K562 (cell line): ENCODE measurements around the gene ADIPOR1. TPM values are rescaled to one million over a fixed set of nuclear protein-coding genes. Genes with fewer than 3 reads are reported as not detected.

Source experiments
- C11orf30 ChIP-seq: fragments of 450-650 bp; IDR thresholded peaks from 2 replicates; pipeline ENCODE4 v1.6.1; 2016; ENCODE audit warnings: low read depth, mild to moderate bottlenecking
- CREB5 ChIP-seq: fragments of 250-450 bp; sonication (Bioruptor Pico); IDR thresholded peaks from 2 replicates; pipeline ENCODE4 v1.5.0; 2020; ENCODE audit warnings: mild to moderate bottlenecking
- KLF16 ChIP-seq: IDR thresholded peaks from 2 replicates; pipeline ENCODE4 v1.6.1; 2016; ENCODE audit warnings: antibody characterized with exemption
- NR2C2 ChIP-seq, 2 experiments: fragments of 200-800 bp in 1 of 2; sonication (Bioruptor generic) in 1 of 2; sonication (generic) in 1 of 2; formaldehyde crosslinking in 1 of 2; IDR thresholded peaks; 2 replicates each; pipeline versions ENCODE4 v1.6.1 to v1.8.0; 2016 to 2022; ENCODE audit warnings: mild to moderate bottlenecking in 1 of 2, missing compliant biosample characterization in 1 of 2, missing genetic modification characterization in 1 of 2, missing genetic modification reagents in 1 of 2
- PML ChIP-seq: IDR thresholded peaks from 2 replicates; pipeline ENCODE4 v1.6.1; 2012; ENCODE audit warnings: low read length, inconsistent platforms
- RBM25 ChIP-seq: fragments of 200-400 bp; formaldehyde crosslinking; IDR thresholded peaks from 2 replicates; pipeline ENCODE4 v1.6.1; 2018; ENCODE audit warnings: low read length, low read depth, moderate library complexity; ENCODE audit not compliant: severe bottlenecking
- TAF9B ChIP-seq: fragments of 450-650 bp; IDR thresholded peaks from 2 replicates; pipeline ENCODE4 v1.6.1; 2018; ENCODE audit warnings: mild to moderate bottlenecking; ENCODE audit not compliant: partially characterized antibody
- TBL1XR1 ChIP-seq, 2 experiments: IDR thresholded peaks; 2 replicates each; pipeline ENCODE4 v1.6.1; 2012; ENCODE audit warnings: improper control_type of control experiment in 2 of 2, low read length in 2 of 2, mild to moderate bottlenecking in 1 of 2
- TGIF2 ChIP-seq: sonication (generic); formaldehyde crosslinking; IDR thresholded peaks from 2 replicates; pipeline ENCODE4 v1.8.1; 2022; ENCODE audit warnings: mild to moderate bottlenecking, missing genetic modification reagents, moderate library complexity
- XRCC5 ChIP-seq: fragments of 200-400 bp; formaldehyde crosslinking; IDR thresholded peaks from 2 replicates; pipeline ENCODE4 v1.6.1; 2017; ENCODE audit warnings: low read depth, mild to moderate bottlenecking, low read length
- ZBTB34 ChIP-seq: fragments of 250-450 bp; sonication (Bioruptor Pico); IDR thresholded peaks from 2 replicates; pipeline ENCODE4 v1.8.0; 2021; ENCODE audit warnings: mild to moderate bottlenecking, moderate library complexity
- ZNF224 ChIP-seq: sonication (generic); formaldehyde crosslinking; IDR thresholded peaks from 2 replicates; pipeline ENCODE4 v1.8.0; 2022; ENCODE audit warnings: mild to moderate bottlenecking, missing genetic modification reagents
- ZNF311 ChIP-seq: fragments of 250-450 bp; sonication (Bioruptor Pico); IDR thresholded peaks from 2 replicates; pipeline ENCODE4 v1.4.0; 2020; ENCODE audit warnings: mild to moderate bottlenecking, moderate library complexity
- ZNF316 ChIP-seq: fragments of 450-650 bp; IDR thresholded peaks from 2 replicates; pipeline ENCODE4 v1.6.1; 2016
- ZNF449 ChIP-seq: fragments of 250-450 bp; sonication (Bioruptor Pico); IDR thresholded peaks from 2 replicates; pipeline ENCODE4 v1.8.0; 2022; ENCODE audit warnings: moderate library complexity, mild to moderate bottlenecking, inconsistent platforms
- ZNF75A ChIP-seq: fragments of 450-650 bp; formaldehyde crosslinking; IDR thresholded peaks from 2 replicates; pipeline ENCODE4 v1.4.0; 2020; ENCODE audit warnings: mild to moderate bottlenecking
- polyA plus RNA-seq, 8 experiments: library from polyadenylated mRNA; depleted of rRNA in 4 of 8; stranded (reverse) in 5 of 8; unstranded in 3 of 8; fragments of >200 nt; fragmentation: Nextera tagmentation in 2 of 8; fragmentation: Illumina TruSeq in 1 of 8; extraction: Ambion mirVana in 2 of 8; extraction: Trizol in 1 of 8; gene quantifications; 2 replicates each; pipeline versions ENCODE4 v1.2.1 to v1.2.3, GENCODE V29; 2011 to 2014; ENCODE audit warnings: inconsistent platforms in 1 of 8, missing spikeins in 1 of 8
- total RNA-seq, 7 experiments: library from RNA; depleted of rRNA in 6 of 7; stranded (reverse); fragments of >200 nt in 6 of 7; fragmentation: Illumina TruSeq in 2 of 7; extraction: Trizol in 2 of 7; gene quantifications; 2 replicates each; pipeline versions ENCODE4 v1.2.1 to v1.2.3, GENCODE V29; 2011 to 2021; ENCODE audit warnings: low replicate concordance in 1 of 7
- TF ChIP-seq, protein P1 (sequence below): sonication (generic); formaldehyde crosslinking; IDR thresholded peaks from 2 replicates; pipeline ENCODE4 v1.8.1; 2023; ENCODE audit warnings: mild to moderate bottlenecking, missing genetic modification reagents
- TF ChIP-seq, protein P2 (sequence below): fragments of 200-800 bp; sonication (Bioruptor generic); IDR thresholded peaks from 2 replicates; pipeline ENCODE4 v1.6.1; 2017; ENCODE audit warnings: missing genetic modification characterization, missing compliant biosample characterization

Gene ADIPOR1
- total and polyA plus RNA-seq, 9 of the 15 experiments (the other 6 are each of a cell fraction or from before 2014, with no cell fraction given): 29.0 to 217 (median 100) TPM

DNA sequence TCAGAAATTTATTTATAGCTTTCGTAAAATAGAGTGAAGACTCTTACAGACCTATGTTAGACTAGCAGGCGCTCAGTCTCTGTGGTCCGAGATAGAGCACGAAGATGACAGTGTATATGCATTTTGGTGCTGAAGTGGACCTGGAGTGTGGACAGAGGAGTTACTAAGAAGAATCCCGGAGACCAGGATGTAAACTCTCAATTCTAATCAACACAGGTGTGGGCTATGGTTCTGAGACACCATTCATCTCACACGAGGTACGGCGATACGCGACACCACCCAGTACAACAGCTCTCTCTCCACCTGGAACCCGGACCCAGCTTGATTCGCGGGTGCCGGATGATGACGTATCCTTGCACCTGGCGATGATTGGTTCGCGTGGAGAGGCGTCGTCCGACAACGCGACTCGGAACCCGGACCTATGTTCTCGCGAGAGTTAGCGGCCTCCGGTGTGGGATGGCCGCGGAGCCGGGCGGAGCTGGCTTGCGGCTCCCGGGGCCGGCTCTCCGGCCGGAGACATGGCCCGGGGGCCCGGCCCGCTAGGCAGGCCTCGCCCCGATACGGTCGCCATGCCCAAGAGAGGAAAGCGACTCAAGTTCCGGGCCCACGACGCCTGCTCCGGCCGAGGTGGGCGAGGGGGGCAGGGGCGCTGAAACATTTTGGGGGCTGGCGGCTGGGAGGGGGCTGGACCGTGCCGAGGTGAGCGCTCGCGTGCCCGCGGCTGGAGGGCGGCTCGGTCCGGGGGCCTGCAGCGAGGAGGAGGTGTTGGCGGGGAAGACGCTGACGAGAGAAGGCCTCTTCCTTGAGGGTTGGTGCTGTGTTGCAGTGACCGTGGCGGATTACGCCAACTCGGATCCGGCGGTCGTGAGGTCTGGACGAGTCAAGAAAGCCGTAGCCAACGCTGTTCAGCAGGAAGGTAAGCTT, 49.1 kb upstream of the ADIPOR1 start, which contains the start of gene TMEM183A (continued):
- TF ChIP-seq, protein P1, sequence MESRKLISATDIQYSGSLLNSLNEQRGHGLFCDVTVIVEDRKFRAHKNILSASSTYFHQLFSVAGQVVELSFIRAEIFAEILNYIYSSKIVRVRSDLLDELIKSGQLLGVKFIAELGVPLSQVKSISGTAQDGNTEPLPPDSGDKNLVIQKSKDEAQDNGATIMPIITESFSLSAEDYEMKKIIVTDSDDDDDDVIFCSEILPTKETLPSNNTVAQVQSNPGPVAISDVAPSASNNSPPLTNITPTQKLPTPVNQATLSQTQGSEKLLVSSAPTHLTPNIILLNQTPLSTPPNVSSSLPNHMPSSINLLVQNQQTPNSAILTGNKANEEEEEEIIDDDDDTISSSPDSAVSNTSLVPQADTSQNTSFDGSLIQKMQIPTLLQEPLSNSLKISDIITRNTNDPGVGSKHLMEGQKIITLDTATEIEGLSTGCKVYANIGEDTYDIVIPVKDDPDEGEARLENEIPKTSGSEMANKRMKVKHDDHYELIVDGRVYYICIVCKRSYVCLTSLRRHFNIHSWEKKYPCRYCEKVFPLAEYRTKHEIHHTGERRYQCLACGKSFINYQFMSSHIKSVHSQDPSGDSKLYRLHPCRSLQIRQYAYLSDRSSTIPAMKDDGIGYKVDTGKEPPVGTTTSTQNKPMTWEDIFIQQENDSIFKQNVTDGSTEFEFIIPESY (CRISPR knock-in tag): no peak
- TF ChIP-seq, protein P2, sequence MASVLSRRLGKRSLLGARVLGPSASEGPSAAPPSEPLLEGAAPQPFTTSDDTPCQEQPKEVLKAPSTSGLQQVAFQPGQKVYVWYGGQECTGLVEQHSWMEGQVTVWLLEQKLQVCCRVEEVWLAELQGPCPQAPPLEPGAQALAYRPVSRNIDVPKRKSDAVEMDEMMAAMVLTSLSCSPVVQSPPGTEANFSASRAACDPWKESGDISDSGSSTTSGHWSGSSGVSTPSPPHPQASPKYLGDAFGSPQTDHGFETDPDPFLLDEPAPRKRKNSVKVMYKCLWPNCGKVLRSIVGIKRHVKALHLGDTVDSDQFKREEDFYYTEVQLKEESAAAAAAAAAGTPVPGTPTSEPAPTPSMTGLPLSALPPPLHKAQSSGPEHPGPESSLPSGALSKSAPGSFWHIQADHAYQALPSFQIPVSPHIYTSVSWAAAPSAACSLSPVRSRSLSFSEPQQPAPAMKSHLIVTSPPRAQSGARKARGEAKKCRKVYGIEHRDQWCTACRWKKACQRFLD (CRISPR knock-in tag): peak; percentile 91; the same call in 1 of the 2 replicates
- TF ChIP-seq TGIF2 (CRISPR knock-in tag) (no peak), CREB5 (CRISPR knock-in tag) (no peak), RBM25 (peak; percentile 87), ZBTB34 (CRISPR knock-in tag) (no peak), PML (peak; percentile 92), ZNF75A (CRISPR knock-in tag) (no peak), ZNF224 (no peak), XRCC5 (0 out of 2 replicates have a peak, but pooled peaks have one; percentile 13), ZNF449 (CRISPR knock-in tag) (no peak), TBL1XR1 (IDR thresholded peaks at IDR 0.05; ENCODE audit: low read length in 2 of 2) (peak in 1 of 2 experiments; percentile 93; a peak in 2 of 4 replicates), C11orf30 (peak; percentile 98), TAF9B (peak; percentile 90), KLF16 (peak; percentile 69), NR2C2 (CRISPR knock-in tag; IDR thresholded peaks at IDR 0.05) (peak; percentile 78; the same call in 1 of the 2 replicates), NR2C2 (tag; IDR thresholded peaks at IDR 0.05) (peak; percentile 79), ZNF311 (peak; percentile 60; the same call in 1 of the 2 replicates), ZNF316 (peak; percentile 23; the same call in 1 of the 2 replicates)
